Thyroid gland (tissue), 4 donors: ENCODE data around the gene PRMT7. TPM values are rescaled to one million over a fixed set of nuclear protein-coding genes. Genes with fewer than 3 reads are reported as not detected.

Source experiments
- DNase-seq, 2 donors: peaks; one replicate each; pipeline ENCODE4 v3.0.0-alpha.2; 2019
- H3K27ac ChIP-seq, 3 donors: fragments of 200-600 bp; sonication (generic); 1 replicate in 2 of 3; 2 replicates in 1 of 3; pipeline ENCODE4 v1.5.1; 2016 to 2019; ENCODE audit warnings: mild to moderate bottlenecking in 1 of 3, moderate library complexity in 1 of 3
- H3K27me3 ChIP-seq: fragments of 200-600 bp; sonication (generic); one replicate; pipeline ENCODE4 v1.5.1; 2019
- H3K36me3 ChIP-seq, 2 donors: fragments of 200-600 bp; sonication (generic); one replicate each; pipeline ENCODE4 v1.5.1; 2016 to 2019
- H3K4me1 ChIP-seq, 2 donors: fragments of 200-600 bp; sonication (generic); one replicate each; pipeline ENCODE4 v1.5.1; 2017 to 2019
- H3K4me3 ChIP-seq, 3 donors: fragments of 200-600 bp; sonication (generic); replicated peaks in 1 of 3; 1 replicate in 2 of 3; 2 replicates in 1 of 3; pipeline ENCODE4 v1.5.1; 2016; ENCODE audit warnings: mild to moderate bottlenecking in 1 of 3
- H3K9me3 ChIP-seq: fragments of 200-600 bp; sonication (generic); one replicate; pipeline ENCODE4 v1.5.1; 2017
- CTCF ChIP-seq, 6 experiments: fragments of 200-600 bp in 3 of 6; fragments of 450-650 bp in 3 of 6; sonication (generic) in 3 of 6; IDR thresholded peaks; one replicate each; pipeline ENCODE4 v1.5.1; 2016 to 2019; ENCODE audit warnings: antibody characterized with exemption in 6 of 6, mild to moderate bottlenecking in 2 of 6, inconsistent platforms in 1 of 6, moderate library complexity in 1 of 6
- POLR2A ChIP-seq, 2 donors: fragments of 450-650 bp; IDR thresholded peaks; one replicate each; pipeline ENCODE4 v1.6.1; 2017; ENCODE audit warnings: antibody characterized with exemption in 2 of 2, mild to moderate bottlenecking in 2 of 2, moderate library complexity in 1 of 2
- WGBS, 2 donors: methylation state at CpG; one replicate each; pipeline ENCODE4 v1.1.5; 2017; 5-methylcytosine and 5-hydroxymethylcytosine counted together
- intact Hi-C: fragments of 100-400 bp; cut with DNase I; formaldehyde crosslinking; loops from one replicate; pipeline ENCODE4 v1.15.1; 2023
- total RNA-seq, 4 donors: library from RNA; depleted of rRNA; stranded (reverse); fragments of >200 nt; gene quantifications; one replicate each; pipeline ENCODE4 v1.2.3, GENCODE V29; 2016

Gene PRMT7
- total RNA-seq, 4 donors from 2014 or later = 41.7 to 57.0 (median 46.9) TPM

GRCh38 chr16:68283346-68283745 lies 27.5 kb upstream of the PRMT7 start:
- Histone ChIP-seq H3K4me3 (no peak overlapping the region), H3K27ac (peak overlapping the region in 2 of 3 donors; percentile 42 to 48), H3K36me3 (peaks cover 0 to 20% of the 10 kb centered on the region in 2 donors), H3K27me3 (no peaks in the 10 kb centered on the region), H3K4me1 (peaks cover 4 to 71% of the 10 kb centered on the region in 2 donors), H3K9me3 (no peaks in the 10 kb centered on the region)
- WGBS, 2 donors = 70 to 71% methylated on average over 5 of the region's 5 CpGs
- intact Hi-C loops = no loop called here
- no peak for DNase-seq
- no peak for TF ChIP-seq CTCF (IDR thresholded peaks at IDR 0.05)
- no peak for TF ChIP-seq POLR2A (IDR thresholded peaks at IDR 0.05)

- Histone ChIP-seq H3K36me3 (peaks cover 0 to 20% of the 10 kb centered on the region in 2 donors), H3K27me3 (no peaks in the 10 kb centered on the region), H3K27ac (peak overlapping the region in 2 of 3 donors; percentile 42 to 48), H3K4me3 (no peak overlapping the region), H3K9me3 (no peaks in the 10 kb centered on the region), H3K4me1 (peaks cover 4 to 71% of the 10 kb centered on the region in 2 donors)
- intact Hi-C loops = no loop called here
- whole genome bisulfite sequencing, 2 donors = 69 to 79% methylated on average over 9 of the region's 9 CpGs
- TF ChIP-seq POLR2A (IDR thresholded peaks at IDR 0.05) (no peak), CTCF (IDR thresholded peaks at IDR 0.05) (no peak)
- DNase-seq = no peak
These were observed 26.8 kb upstream of the PRMT7 start for GRCh38 chr16:68283801-68284598.

GRCh38 chr16:68284847-68285246 lies 26.0 kb upstream of the PRMT7 start:
- peaks cover 4 to 71% of the 10 kb centered on the region in 2 donors for H3K4me1 ChIP-seq
- WGBS, 2 donors = 65 to 66% methylated on average over 5 of the region's 5 CpGs
- peak overlapping the region in 1 of 3 donors; percentile 24 for H3K27ac ChIP-seq
- intact Hi-C loops = no loop called here
- no peak for DNase-seq
- no peaks in the 10 kb centered on the region for H3K27me3 ChIP-seq
- peaks cover 0 to 18% of the 10 kb centered on the region in 2 donors for H3K36me3 ChIP-seq
- no peak overlapping the region for H3K4me3 ChIP-seq
- TF ChIP-seq POLR2A (IDR thresholded peaks at IDR 0.05) = no peak
- no peak for TF ChIP-seq CTCF (IDR thresholded peaks at IDR 0.05)
- H3K9me3 ChIP-seq = no peaks in the 10 kb centered on the region

- Histone ChIP-seq H3K9me3 (no peaks in the 10 kb centered on the region), H3K27me3 (no peaks in the 10 kb centered on the region), H3K4me3 (no peak overlapping the region), H3K27ac (peak overlapping the region in 2 of 3 donors; percentile 2 to 24), H3K4me1 (peaks cover 4 to 65% of the 10 kb centered on the region in 2 donors), H3K36me3 (peaks cover 7 to 23% of the 10 kb centered on the region in 2 donors)
- intact Hi-C loops = no loop called here
- WGBS, 2 donors = 82 to 89% methylated on average over 3 of the region's 3 CpGs
- TF ChIP-seq POLR2A (IDR thresholded peaks at IDR 0.05) (no peak), CTCF (IDR thresholded peaks at IDR 0.05) (no peak)
- DNase-seq = no peak
These were observed 25.1 kb upstream of the PRMT7 start for GRCh38 chr16:68285683-68286082.
